ENCODE results near the gene AATF.

The AATF gene

DNA sequence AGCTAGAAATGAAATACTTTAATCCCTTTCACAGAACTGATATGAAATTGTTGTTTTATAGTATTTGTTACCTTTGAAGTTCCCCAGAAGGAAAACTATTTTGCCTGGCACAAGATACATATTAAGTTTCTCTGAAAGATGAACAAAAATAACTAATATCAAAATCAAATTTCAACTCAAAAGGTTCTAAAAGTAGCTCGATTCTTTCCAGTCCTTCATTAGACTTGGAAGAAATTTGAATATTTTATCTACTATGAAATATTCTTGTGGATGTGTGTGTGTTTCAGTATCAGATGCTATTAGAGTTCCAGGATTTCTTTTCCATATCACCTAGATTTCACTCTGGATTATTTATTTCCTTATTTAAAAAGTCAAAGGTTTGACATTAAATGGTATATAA is 3.6 kb upstream of the AATF start:
- peaks cover 24% of the 10 kb centered on the region for H3K4me1 ChIP-seq (ENCODE audit: insufficient read depth, low read length, poor library complexity, severe bottlenecking)
- no peaks in the 10 kb centered on the region for H3K9me3 ChIP-seq (ENCODE audit: insufficient read depth, low read depth, low read length)
- H3F3A ChIP-seq (ENCODE audit: low read depth): no peaks in the 10 kb centered on the region
- H3K4me3 ChIP-seq (ENCODE audit: low read length, poor library complexity, severe bottlenecking): no peak overlapping the region
- H3K4me2 ChIP-seq (ENCODE audit: low read depth, low read length, poor library complexity, severe bottlenecking): peak overlapping the region; percentile 10
- no peaks in the 10 kb centered on the region for H3K36me3 ChIP-seq (ENCODE audit: insufficient read depth, low read length)
- H3K27me3 ChIP-seq (ENCODE audit: insufficient read depth, low read length, poor library complexity, severe bottlenecking): no peaks in the 10 kb centered on the region
- no peaks in the 10 kb centered on the region for H3K9me2 ChIP-seq (replicated peaks; ENCODE audit: low read depth, low read length)
- TF ChIP-seq, protein P1, sequence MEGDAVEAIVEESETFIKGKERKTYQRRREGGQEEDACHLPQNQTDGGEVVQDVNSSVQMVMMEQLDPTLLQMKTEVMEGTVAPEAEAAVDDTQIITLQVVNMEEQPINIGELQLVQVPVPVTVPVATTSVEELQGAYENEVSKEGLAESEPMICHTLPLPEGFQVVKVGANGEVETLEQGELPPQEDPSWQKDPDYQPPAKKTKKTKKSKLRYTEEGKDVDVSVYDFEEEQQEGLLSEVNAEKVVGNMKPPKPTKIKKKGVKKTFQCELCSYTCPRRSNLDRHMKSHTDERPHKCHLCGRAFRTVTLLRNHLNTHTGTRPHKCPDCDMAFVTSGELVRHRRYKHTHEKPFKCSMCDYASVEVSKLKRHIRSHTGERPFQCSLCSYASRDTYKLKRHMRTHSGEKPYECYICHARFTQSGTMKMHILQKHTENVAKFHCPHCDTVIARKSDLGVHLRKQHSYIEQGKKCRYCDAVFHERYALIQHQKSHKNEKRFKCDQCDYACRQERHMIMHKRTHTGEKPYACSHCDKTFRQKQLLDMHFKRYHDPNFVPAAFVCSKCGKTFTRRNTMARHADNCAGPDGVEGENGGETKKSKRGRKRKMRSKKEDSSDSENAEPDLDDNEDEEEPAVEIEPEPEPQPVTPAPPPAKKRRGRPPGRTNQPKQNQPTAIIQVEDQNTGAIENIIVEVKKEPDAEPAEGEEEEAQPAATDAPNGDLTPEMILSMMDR (conservative IDR thresholded peaks at IDR 0.05; ENCODE audit: low read length): no peak
- TF ChIP-seq EZH2phosphoT487 (IDR thresholded peaks at IDR 0.05; ENCODE audit: borderline replicate concordance): no peak
- no peak overlapping the region for H3K9ac ChIP-seq (ENCODE audit: low read depth, low read length, poor library complexity, severe bottlenecking)
- no peak overlapping the region for H2AFZ ChIP-seq (ENCODE audit: low read length)
- peaks cover 12% of the 10 kb centered on the region for H3K79me2 ChIP-seq (ENCODE audit: insufficient read depth, low read length)
- H4K20me1 ChIP-seq (ENCODE audit: insufficient read depth, low read length, poor library complexity, severe bottlenecking): peaks cover 9% of the 10 kb centered on the region

GRCh38 chr17:36945959-36946725 is 2.6 kb upstream of the AATF start:
- no peak overlapping the region for H3K4me2 ChIP-seq (ENCODE audit: low read depth, low read length, poor library complexity, severe bottlenecking)
- H4K20me1 ChIP-seq (ENCODE audit: insufficient read depth, low read length, poor library complexity, severe bottlenecking): peaks cover 19% of the 10 kb centered on the region
- peaks cover 34% of the 10 kb centered on the region for H3K4me1 ChIP-seq (ENCODE audit: insufficient read depth, low read length, poor library complexity, severe bottlenecking)
- TF ChIP-seq, protein P1 (conservative IDR thresholded peaks at IDR 0.05; ENCODE audit: low read length): no peak
- no peak for TF ChIP-seq EZH2phosphoT487 (IDR thresholded peaks at IDR 0.05; ENCODE audit: borderline replicate concordance)
- H2AFZ ChIP-seq (ENCODE audit: low read length): no peak overlapping the region
- no peaks in the 10 kb centered on the region for H3K36me3 ChIP-seq (ENCODE audit: insufficient read depth, low read length)
- H3K79me2 ChIP-seq (ENCODE audit: insufficient read depth, low read length): peaks cover 22% of the 10 kb centered on the region
- H3K4me3 ChIP-seq (ENCODE audit: low read length, poor library complexity, severe bottlenecking): no peak overlapping the region
- H3K27me3 ChIP-seq (ENCODE audit: insufficient read depth, low read length, poor library complexity, severe bottlenecking): no peaks in the 10 kb centered on the region
- no peaks in the 10 kb centered on the region for H3K9me3 ChIP-seq (ENCODE audit: insufficient read depth, low read depth, low read length)
- no peak overlapping the region for H3K9ac ChIP-seq (ENCODE audit: low read depth, low read length, poor library complexity, severe bottlenecking)
- no peaks in the 10 kb centered on the region for H3K9me2 ChIP-seq (replicated peaks; ENCODE audit: low read depth, low read length)
- no peaks in the 10 kb centered on the region for H3F3A ChIP-seq (ENCODE audit: low read depth)

- H3K9me3 ChIP-seq (ENCODE audit: insufficient read depth, low read depth, low read length): no peaks in the 10 kb centered on the region
- no peak overlapping the region for H3K9ac ChIP-seq (ENCODE audit: low read depth, low read length, poor library complexity, severe bottlenecking)
- TF ChIP-seq EZH2phosphoT487 (IDR thresholded peaks at IDR 0.05; ENCODE audit: borderline replicate concordance): no peak
- TF ChIP-seq, protein P1 (conservative IDR thresholded peaks at IDR 0.05; ENCODE audit: low read length): no peak
- no peaks in the 10 kb centered on the region for H3K36me3 ChIP-seq (ENCODE audit: insufficient read depth, low read length)
- H3K79me2 ChIP-seq (ENCODE audit: insufficient read depth, low read length): peaks cover 28% of the 10 kb centered on the region
- H3K9me2 ChIP-seq (replicated peaks; ENCODE audit: low read depth, low read length): no peaks in the 10 kb centered on the region
- H3K4me3 ChIP-seq (ENCODE audit: low read length, poor library complexity, severe bottlenecking): no peak overlapping the region
- no peak overlapping the region; the same call in 1 of the 2 replicates for H2AFZ ChIP-seq (ENCODE audit: low read length)
- H4K20me1 ChIP-seq (ENCODE audit: insufficient read depth, low read length, poor library complexity, severe bottlenecking): peaks cover 25% of the 10 kb centered on the region
- no peak overlapping the region for H3K4me2 ChIP-seq (ENCODE audit: low read depth, low read length, poor library complexity, severe bottlenecking)
- no peaks in the 10 kb centered on the region for H3F3A ChIP-seq (ENCODE audit: low read depth)
- H3K27me3 ChIP-seq (ENCODE audit: insufficient read depth, low read length, poor library complexity, severe bottlenecking): no peaks in the 10 kb centered on the region
- peaks cover 40% of the 10 kb centered on the region for H3K4me1 ChIP-seq (ENCODE audit: insufficient read depth, low read length, poor library complexity, severe bottlenecking)
Measured at GRCh38 chr17:36946726-36947091, 2.0 kb upstream of the AATF start.

Data from Loucy (cell line).